AG09319 (cell line): ENCODE results near the gene MCF2.

Experiments used
- DNase-seq: peaks from one replicate; pipeline ENCODE4 v3.0.0-alpha.2; 2010; ENCODE audit warnings: low read depth; ENCODE audit errors: extremely low read depth
- TF ChIP-seq, protein P1 (sequence below): IDR thresholded peaks from 2 replicates; pipeline ENCODE4 v1.5.1; 2011; ENCODE audit warnings: low read depth, mild to moderate bottlenecking, inconsistent platforms, low read length, moderate library complexity

Gene MCF2

DNA sequence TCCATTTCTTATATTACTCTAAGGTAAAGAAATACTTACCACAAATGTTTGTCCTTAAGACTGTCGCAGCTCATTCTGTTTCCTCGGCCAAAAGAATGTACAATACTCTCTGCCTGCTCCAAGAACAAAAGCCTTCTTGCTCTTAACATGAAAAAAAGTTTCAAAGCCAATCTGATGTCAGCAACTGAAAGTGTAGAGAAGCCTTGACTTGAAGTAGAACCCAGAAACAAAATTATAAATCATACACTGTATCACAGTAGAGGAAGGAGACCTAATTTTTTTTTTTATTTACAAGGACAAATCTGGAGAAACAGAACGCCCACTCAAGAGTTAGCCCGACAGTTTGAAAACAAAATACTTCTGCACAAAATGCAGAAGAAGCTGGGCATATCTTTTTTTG, at the start of gene MCF2:
TSS of gene MCF2 (minus strand) at position 101 of the 400 bp plus-strand sequence. CDS start 56,423 bp downstream, outside the sequence.
- TF ChIP-seq, protein P1, sequence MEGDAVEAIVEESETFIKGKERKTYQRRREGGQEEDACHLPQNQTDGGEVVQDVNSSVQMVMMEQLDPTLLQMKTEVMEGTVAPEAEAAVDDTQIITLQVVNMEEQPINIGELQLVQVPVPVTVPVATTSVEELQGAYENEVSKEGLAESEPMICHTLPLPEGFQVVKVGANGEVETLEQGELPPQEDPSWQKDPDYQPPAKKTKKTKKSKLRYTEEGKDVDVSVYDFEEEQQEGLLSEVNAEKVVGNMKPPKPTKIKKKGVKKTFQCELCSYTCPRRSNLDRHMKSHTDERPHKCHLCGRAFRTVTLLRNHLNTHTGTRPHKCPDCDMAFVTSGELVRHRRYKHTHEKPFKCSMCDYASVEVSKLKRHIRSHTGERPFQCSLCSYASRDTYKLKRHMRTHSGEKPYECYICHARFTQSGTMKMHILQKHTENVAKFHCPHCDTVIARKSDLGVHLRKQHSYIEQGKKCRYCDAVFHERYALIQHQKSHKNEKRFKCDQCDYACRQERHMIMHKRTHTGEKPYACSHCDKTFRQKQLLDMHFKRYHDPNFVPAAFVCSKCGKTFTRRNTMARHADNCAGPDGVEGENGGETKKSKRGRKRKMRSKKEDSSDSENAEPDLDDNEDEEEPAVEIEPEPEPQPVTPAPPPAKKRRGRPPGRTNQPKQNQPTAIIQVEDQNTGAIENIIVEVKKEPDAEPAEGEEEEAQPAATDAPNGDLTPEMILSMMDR, result no peak
- DNase-seq, result no peak

DNA sequence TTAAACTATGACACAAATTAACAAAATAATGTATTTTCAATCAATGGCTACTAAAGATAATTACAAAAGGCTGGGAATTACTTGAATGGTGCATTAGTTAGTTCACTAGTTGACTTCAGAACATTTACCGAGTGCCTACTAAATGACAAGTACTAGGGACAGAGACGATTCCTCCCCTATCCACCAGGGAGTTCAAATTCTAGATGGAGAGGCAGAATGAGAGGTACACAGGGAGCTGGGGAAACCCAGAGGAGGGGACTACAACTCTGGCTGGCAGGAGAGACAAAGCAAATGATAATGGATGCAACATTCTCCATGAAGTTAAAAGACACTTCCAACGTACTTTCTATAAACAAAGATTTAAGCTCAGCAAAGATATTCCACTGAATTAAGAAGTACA, 43.1 kb upstream of the MCF2 start:
- no peak for DNase-seq
- TF ChIP-seq, protein P1, result no peak

- TF ChIP-seq, protein P1, result no peak
- DNase-seq, result no peak
Observed at GRCh38 chrX:139750390-139750789, 42.4 kb upstream of the MCF2 start.

DNA sequence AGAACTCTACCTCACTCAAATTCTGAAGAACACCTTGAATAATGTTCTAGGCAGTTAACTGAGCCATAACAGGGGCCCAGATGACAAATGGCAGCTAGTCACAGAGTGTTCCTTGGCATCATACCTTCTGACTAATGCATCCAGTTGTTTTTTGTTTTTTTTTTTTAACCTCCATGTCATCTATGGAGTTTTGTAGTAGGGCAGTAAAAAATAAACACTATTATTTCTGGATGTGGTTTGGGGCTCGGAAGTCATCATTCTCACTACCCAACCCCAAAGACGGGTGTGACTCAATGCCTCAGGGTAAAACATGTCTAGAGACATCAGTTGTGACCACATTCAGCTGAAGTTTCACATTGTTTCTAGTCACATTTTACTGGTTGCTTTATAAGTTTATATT, 31.2 kb upstream of the MCF2 start:
- DNase-seq, result no peak
- TF ChIP-seq, protein P1, result no peak

DNA sequence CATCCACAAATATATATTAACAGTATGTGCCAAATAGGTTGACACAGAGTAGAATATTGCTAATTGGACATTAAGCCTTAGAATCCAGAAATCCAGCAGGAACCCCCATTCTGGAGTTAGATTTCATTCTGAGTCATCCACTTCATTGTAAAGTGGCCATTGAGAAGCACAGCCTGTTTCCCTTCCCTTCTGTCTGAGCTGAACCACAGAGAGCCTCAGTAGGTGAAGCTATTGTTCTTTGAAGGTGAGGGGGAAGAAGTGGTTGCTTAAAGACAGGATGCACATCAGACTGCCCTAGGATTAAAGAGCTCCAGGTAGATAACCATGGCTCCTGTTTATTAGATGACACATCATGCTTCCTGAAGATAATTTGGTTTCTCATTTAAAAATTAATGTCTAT, 30.6 kb upstream of the MCF2 start:
- no peak for DNase-seq
- TF ChIP-seq, protein P1, result no peak

- TF ChIP-seq, protein P1, result no peak
Observed at GRCh38 chrX:139736151-139736550, 28.2 kb upstream of the MCF2 start.

DNA sequence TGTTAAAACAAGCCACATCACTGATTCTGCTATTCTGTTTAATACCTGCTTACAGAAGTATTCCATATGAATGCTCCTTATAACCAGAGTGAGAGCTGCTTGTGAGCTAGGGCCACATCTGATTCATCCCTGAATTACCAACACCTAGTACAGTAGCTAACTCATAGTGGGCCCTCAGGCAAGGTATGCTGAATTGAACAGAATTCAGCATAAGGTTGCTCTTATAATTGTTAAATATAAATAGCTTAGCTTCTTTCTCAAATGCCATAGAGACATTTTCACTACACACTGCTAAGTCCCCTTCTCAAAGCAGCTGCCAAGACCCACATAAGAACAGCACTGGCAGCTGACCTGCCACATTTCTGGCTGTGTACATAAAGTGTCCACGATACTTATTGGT, 27.0 kb upstream of the MCF2 start:
- TF ChIP-seq, protein P1, result no peak
- no peak for DNase-seq

More at GRCh38 chrX:139736151-139736550, 28.2 kb upstream of the MCF2 start:
- DNase-seq, result no peak
